BLaER1 (cell line): ENCODE results near the gene TERT.

Experiments used
- H3K27ac ChIP-seq: shearing (Covaris generic); formaldehyde crosslinking; 2 replicates; pipeline ENCODE4 v1.8.1; 2022
- H3K27me3 ChIP-seq: shearing (Covaris generic); formaldehyde crosslinking; 2 replicates; pipeline ENCODE4 v1.8.1; 2022
- H3K36me3 ChIP-seq: shearing (Covaris generic); formaldehyde crosslinking; 2 replicates; pipeline ENCODE4 v1.8.1; 2022
- H3K4me1 ChIP-seq: shearing (Covaris generic); formaldehyde crosslinking; 2 replicates; pipeline ENCODE4 v1.8.1; 2022
- H3K4me2 ChIP-seq: shearing (Covaris generic); formaldehyde crosslinking; 2 replicates; pipeline ENCODE4 v1.8.1; 2022
- H3K4me3 ChIP-seq: shearing (Covaris generic); formaldehyde crosslinking; 2 replicates; pipeline ENCODE4 v1.8.1; 2022
- H3K9ac ChIP-seq: shearing (Covaris generic); formaldehyde crosslinking; 2 replicates; pipeline ENCODE4 v1.8.1; 2022
- H3K9me3 ChIP-seq: shearing (Covaris generic); formaldehyde crosslinking; 2 replicates; pipeline ENCODE4 v1.8.1; 2022
- H4K20me1 ChIP-seq: shearing (Covaris generic); formaldehyde crosslinking; 2 replicates; pipeline ENCODE4 v1.8.1; 2022
- Cebpa-rat ChIP-seq: shearing (Covaris generic); IDR thresholded peaks from 2 replicates; pipeline ENCODE4 v1.8.1; 2022

The TERT gene

DNA sequence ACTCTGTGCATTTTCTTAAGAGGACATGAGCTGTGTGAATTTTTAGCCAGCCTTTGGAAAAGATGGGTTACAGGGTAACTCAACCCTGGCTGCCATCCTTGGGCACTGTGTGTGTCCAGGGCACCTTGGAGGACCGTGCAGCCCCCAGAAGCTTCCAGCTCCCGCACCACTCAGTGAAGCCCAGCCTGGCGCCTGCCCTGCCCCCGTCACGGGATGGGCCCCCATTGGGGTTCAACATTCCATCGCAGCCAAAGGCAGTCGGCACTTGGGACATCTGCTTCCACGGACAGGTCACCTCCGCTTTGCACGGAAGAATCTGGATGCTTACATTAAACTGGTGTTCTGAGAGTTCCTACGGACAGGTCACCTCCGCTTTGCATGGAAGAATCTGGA, 71.6 kb downstream of the TERT start:
- Histone ChIP-seq H3K4me2 (no peak overlapping the region), H3K4me1 (peaks cover 10% of the 10 kb centered on the region; the same call in 1 of the 2 replicates), H4K20me1 (no peaks in the 10 kb centered on the region), H3K27me3 (no peaks in the 10 kb centered on the region), H3K9me3 (no peaks in the 10 kb centered on the region), H3K36me3 (no peaks in the 10 kb centered on the region), H3K4me3 (no peak overlapping the region), H3K27ac (no peak overlapping the region), H3K9ac (no peak overlapping the region)
- no peak for TF ChIP-seq Cebpa-rat

DNA sequence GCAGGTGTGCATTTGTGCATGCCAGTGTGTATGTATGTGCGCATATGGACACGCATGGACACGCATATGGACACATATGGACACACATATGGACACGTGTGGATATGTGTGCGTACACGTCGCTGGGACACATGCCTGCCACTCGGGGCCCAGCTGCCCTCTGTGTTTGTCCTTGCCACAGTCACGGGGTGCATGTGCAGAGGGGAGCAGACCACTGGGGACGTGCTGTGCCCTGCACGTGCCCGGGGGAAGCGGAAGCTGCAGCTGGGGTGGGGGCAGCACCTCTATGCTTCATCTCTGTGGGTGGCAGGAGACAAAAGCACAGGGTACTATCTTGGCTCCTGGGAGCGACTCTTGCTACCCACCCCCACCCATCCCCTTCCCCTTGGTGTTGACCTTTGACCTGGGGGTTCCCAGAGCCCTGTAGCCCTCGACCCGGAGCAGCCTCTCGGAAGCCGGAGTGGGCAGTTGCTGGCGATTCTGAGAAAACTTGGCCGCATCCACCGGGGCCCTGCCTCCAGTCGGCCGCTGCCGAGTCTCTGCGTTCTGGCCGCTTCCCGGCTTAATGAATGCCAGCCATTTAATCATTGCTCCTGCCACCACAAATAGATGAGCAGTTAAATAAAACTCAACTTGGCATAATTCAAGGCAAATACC, 72.1 kb downstream of the TERT start:
- Histone ChIP-seq H3K36me3 (no peaks in the 10 kb centered on the region), H3K9ac (no peak overlapping the region), H3K27me3 (no peaks in the 10 kb centered on the region), H3K4me3 (no peak overlapping the region), H3K9me3 (no peaks in the 10 kb centered on the region), H4K20me1 (no peaks in the 10 kb centered on the region), H3K4me2 (no peak overlapping the region), H3K4me1 (peaks cover 10% of the 10 kb centered on the region; the same call in 1 of the 2 replicates), H3K27ac (no peak overlapping the region)
- no peak for TF ChIP-seq Cebpa-rat

GRCh38 chr5:1222147-1222546, 72.7 kb downstream of the TERT start:
- H3K9ac ChIP-seq = no peak overlapping the region
- H3K36me3 ChIP-seq = no peaks in the 10 kb centered on the region
- H3K9me3 ChIP-seq = no peaks in the 10 kb centered on the region
- H3K4me1 ChIP-seq = peaks cover 10% of the 10 kb centered on the region; the same call in 1 of the 2 replicates
- no peaks in the 10 kb centered on the region for H3K27me3 ChIP-seq
- H3K27ac ChIP-seq = no peak overlapping the region
- no peaks in the 10 kb centered on the region for H4K20me1 ChIP-seq
- H3K4me3 ChIP-seq = no peak overlapping the region
- H3K4me2 ChIP-seq = no peak overlapping the region
- TF ChIP-seq Cebpa-rat = no peak

GRCh38 chr5:1221721-1222120, 73.1 kb downstream of the TERT start:
- Histone ChIP-seq H3K4me1 (peaks cover 10% of the 10 kb centered on the region; the same call in 1 of the 2 replicates), H3K4me3 (no peak overlapping the region), H3K27ac (no peak overlapping the region), H3K36me3 (no peaks in the 10 kb centered on the region), H3K4me2 (no peak overlapping the region), H3K9me3 (no peaks in the 10 kb centered on the region), H3K27me3 (no peaks in the 10 kb centered on the region), H4K20me1 (no peaks in the 10 kb centered on the region), H3K9ac (no peak overlapping the region)
- no peak for TF ChIP-seq Cebpa-rat

GRCh38 chr5:1220831-1221230, 74.0 kb downstream of the TERT start:
- H3K9ac ChIP-seq = no peak overlapping the region
- H3K36me3 ChIP-seq = no peaks in the 10 kb centered on the region
- no peak overlapping the region for H3K4me2 ChIP-seq
- peaks cover 6% of the 10 kb centered on the region for H3K9me3 ChIP-seq
- TF ChIP-seq Cebpa-rat = no peak
- no peak overlapping the region for H3K4me3 ChIP-seq
- H3K27me3 ChIP-seq = no peaks in the 10 kb centered on the region
- H4K20me1 ChIP-seq = no peaks in the 10 kb centered on the region
- peaks cover 4% of the 10 kb centered on the region; the same call in 1 of the 2 replicates for H3K4me1 ChIP-seq
- no peak overlapping the region for H3K27ac ChIP-seq

DNA sequence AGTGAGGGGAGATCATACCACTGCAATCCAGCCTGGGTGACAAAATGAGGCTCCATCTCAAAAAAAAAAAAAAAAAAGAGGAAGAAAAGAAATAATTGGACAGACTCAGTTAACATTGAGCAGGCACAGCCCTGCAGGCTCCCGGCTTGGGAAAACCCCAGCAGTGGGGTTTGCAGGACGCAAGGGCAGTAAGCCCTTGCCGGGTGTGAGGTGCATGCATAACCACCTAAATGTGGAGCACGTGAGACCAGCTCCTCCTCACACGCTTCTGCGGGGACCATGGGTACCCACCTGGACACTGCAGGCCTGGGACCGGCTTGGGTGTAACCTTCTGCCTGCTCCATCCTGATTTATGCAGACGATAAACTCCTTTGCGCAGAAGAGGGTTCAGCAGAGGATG, 74.5 kb downstream of the TERT start:
- no peak for TF ChIP-seq Cebpa-rat

GRCh38 chr5:1219768-1220100, 75.1 kb downstream of the TERT start:
- no peaks in the 10 kb centered on the region for H3K36me3 ChIP-seq
- H3K4me2 ChIP-seq = no peak overlapping the region
- no peak overlapping the region for H3K9ac ChIP-seq
- peaks cover 9% of the 10 kb centered on the region for H3K4me1 ChIP-seq
- H3K4me3 ChIP-seq = no peak overlapping the region
- no peaks in the 10 kb centered on the region for H4K20me1 ChIP-seq
- TF ChIP-seq Cebpa-rat = no peak
- H3K9me3 ChIP-seq = peaks cover 12% of the 10 kb centered on the region
- no peak overlapping the region for H3K27ac ChIP-seq
- H3K27me3 ChIP-seq = no peaks in the 10 kb centered on the region

More for the DNA sequence above, 74.5 kb downstream of the TERT start:
- Histone ChIP-seq H3K9me3 (peaks cover 11% of the 10 kb centered on the region), H3K4me2 (no peak overlapping the region), H3K27me3 (no peaks in the 10 kb centered on the region), H3K9ac (no peak overlapping the region), H3K4me3 (no peak overlapping the region), H3K4me1 (peaks cover 3% of the 10 kb centered on the region), H4K20me1 (no peaks in the 10 kb centered on the region), H3K36me3 (no peaks in the 10 kb centered on the region), H3K27ac (no peak overlapping the region)

DNA sequence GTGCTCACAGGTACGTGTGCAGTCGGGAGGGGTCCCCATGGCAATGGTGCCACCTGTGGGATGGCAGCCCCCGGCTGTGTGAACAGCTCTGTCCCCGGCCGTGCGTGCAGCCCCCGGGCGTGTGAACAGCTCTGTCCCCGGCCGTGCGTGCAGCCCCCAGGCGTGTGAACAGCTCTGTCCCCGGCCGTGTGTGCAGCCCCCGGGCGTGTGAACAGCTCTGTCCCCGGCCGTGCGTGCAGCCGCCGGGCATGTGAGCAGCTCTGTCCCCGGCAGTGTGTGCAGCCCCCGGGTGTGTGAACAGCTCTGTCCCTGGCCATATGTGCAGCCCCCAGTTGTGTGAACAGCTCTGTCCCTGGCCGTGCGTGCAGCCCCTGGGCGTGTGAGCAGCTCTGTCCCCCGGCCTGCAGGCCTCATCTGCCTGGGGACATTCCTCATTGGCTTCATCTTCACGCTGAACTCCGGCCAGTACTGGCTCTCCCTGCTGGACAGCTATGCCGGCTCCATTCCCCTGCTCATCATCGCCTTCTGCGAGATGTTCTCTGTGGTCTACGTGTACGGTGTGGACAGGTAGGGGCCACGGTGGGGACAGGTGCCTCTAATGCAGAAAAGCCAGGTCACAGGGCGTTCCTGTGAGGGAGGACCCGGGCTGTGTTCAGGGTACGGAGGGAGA, 75.6 kb downstream of the TERT start:
- no peaks in the 10 kb centered on the region for H4K20me1 ChIP-seq
- H3K9ac ChIP-seq = no peak overlapping the region
- no peak for TF ChIP-seq Cebpa-rat

DNA sequence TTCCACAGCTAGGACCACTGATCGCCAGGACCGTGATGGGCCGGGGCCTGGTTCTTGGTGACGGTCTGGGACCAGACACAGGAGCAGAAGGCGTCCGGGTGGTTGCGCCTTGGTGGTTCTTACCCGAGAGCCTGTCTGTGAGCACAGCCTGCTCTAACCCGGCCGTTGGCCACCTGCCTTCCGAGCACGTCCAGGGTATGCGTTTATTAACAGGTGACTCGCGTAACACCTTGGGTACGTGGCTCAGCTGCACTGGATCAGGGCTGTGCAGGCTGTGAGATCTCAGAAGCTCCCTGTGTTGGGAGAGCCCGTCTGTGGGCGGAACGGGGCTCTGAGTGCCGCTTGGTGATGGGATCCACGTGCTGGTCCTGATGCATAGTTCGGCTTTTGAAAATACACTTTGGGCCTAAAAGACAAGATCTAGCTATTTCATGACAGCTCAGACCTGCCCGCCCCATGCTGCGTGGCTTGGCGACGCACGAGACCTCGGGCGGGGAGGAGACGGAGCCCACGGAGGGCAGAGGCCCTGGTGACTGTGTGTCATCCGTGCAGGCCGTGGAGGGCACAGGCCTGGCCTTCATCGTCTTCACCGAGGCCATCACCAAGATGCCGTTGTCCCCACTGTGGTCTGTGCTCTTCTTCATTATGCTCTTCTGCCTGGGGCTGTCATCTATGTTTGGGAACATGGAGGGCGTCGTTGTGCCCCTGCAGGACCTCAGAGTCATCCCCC, 76.4 kb downstream of the TERT start:
- H3K9ac ChIP-seq = no peak overlapping the region
- no peak overlapping the region for H3K4me3 ChIP-seq
- TF ChIP-seq Cebpa-rat = no peak
- no peak overlapping the region for H3K27ac ChIP-seq
- peaks cover 9% of the 10 kb centered on the region for H3K4me1 ChIP-seq
- H3K4me2 ChIP-seq = no peak overlapping the region
- H3K9me3 ChIP-seq = peaks cover 12% of the 10 kb centered on the region
- H4K20me1 ChIP-seq = no peaks in the 10 kb centered on the region
- no peaks in the 10 kb centered on the region for H3K27me3 ChIP-seq
- no peaks in the 10 kb centered on the region for H3K36me3 ChIP-seq

More for the DNA sequence above, 75.6 kb downstream of the TERT start:
- Histone ChIP-seq H3K4me1 (peaks cover 9% of the 10 kb centered on the region), H3K27me3 (no peaks in the 10 kb centered on the region), H3K36me3 (no peaks in the 10 kb centered on the region), H3K27ac (no peak overlapping the region), H3K4me2 (no peak overlapping the region), H3K9me3 (peaks cover 12% of the 10 kb centered on the region), H3K4me3 (no peak overlapping the region)

DNA sequence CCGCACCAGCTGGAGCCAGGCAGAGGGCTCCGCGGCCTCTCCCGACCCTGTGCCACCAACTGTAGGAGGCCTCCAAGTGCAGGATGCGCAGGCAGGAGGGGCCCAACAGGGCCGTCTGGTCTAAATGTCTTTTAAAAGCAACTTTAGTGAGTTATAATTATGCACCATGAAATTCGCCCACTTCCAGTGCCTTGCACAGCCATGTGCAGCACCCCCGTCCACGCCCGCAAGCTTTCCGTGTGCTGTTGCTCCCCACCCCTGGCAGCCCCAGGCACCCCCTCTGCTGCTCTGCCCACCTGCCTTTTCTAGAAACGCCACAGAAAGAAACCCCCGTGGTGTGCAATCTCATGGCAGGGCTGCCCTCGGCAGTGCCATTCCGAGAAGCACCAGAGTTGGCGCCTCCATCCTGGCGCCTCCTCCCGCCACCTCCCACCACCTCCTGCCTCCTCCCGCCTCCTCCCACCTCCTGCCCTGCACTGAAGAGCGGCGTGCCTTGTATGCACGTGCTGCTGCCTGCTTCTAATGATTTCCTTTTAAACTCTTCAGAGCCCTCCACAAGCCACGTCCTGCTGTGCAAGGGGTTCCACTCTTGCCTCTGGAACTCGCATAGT, 77.2 kb downstream of the TERT start:
- Histone ChIP-seq H3K9me3 (peaks cover 12% of the 10 kb centered on the region), H3K4me2 (no peak overlapping the region), H3K4me3 (no peak overlapping the region), H3K27me3 (no peaks in the 10 kb centered on the region), H3K4me1 (peaks cover 9% of the 10 kb centered on the region), H3K27ac (no peak overlapping the region), H3K36me3 (no peaks in the 10 kb centered on the region), H4K20me1 (no peaks in the 10 kb centered on the region), H3K9ac (no peak overlapping the region)
- TF ChIP-seq Cebpa-rat = no peak
